Heart left ventricle (tissue), 13 donors: ENCODE data around the gene TMEM109.

Source experiments
- CTCF ChIP-seq, 12 donors: fragments of 200-600 bp; sonication (generic) in 4 of 12; IDR thresholded peaks; one replicate each; pipeline versions ENCODE4 v1.5.0 to v1.8.0; 2018 to 2022; ENCODE audit warnings: antibody characterized with exemption in 12 of 12, mild to moderate bottlenecking in 5 of 12
- POLR2A ChIP-seq, 2 donors: fragments of 450-650 bp; IDR thresholded peaks; one replicate each; pipeline ENCODE4 v1.6.1; 2017; ENCODE audit warnings: antibody characterized with exemption in 2 of 2, mild to moderate bottlenecking in 2 of 2, moderate library complexity in 2 of 2
- donor health status: ischemic (EF 13 %, LVEDD 7.1; RV severe dilation, severe dysfunction).
- donor health status: DM: no; HTN: yes; CAD: no.
- donor health status: DM: no; HTN: no; CAD: no.
- donor health status: ischemic (EF 25% LVEDD 6.9; RV normal size, moderate dysfunction).
- donor health status: ischemic (EF 25% LVEDD 5.7; RV mildly dilated, moderate dysfunction).
- donor health status: ischemic (EF 35%, LVEDD 5.7; RV mildly dilated, moderate dysfunction).
- donor health status: nonischemic (EF 11% LVEDD 7.7; RV severe dilation, severe dysfunction).
- donor health status: DM: yes; HTN: yes; CAD: no.
- donor health status: PGD.
- donor health status: ischemic (EF 29% LVEDD 5.4; RV normal size, mild dysfunction).
- donor health status: nonischemic (EF 23%, LVEDD 6.1; RV moderate dilation, normal function).

GRCh38 chr11:60912223-60912850, 1.6 kb upstream of the TMEM109 start:
- TF ChIP-seq POLR2A (IDR thresholded peaks at IDR 0.05) (no peak), CTCF (IDR thresholded peaks at IDR 0.05) (no peak)
